GM23248 (cell line): ENCODE results near the gene CEP95.

ENCODE experiments used
- EZH2 ChIP-seq: fragments of 200-600 bp; sonication (generic); IDR thresholded peaks from 2 replicates; pipeline ENCODE4 v1.6.1; 2018; ENCODE audit warnings: antibody characterized with exemption, mild to moderate bottlenecking; ENCODE audit not compliant: insufficient read depth, poor library complexity, severe bottlenecking
- EZH2phosphoT487 ChIP-seq: fragments of 200-600 bp; sonication (generic); IDR thresholded peaks from 2 replicates; pipeline ENCODE4 v1.6.1; 2018; ENCODE audit warnings: antibody characterized with exemption, moderate library complexity, mild to moderate bottlenecking, low read depth; ENCODE audit not compliant: insufficient read depth

GRCh38 chr17:64546716-64547115 lies 39.9 kb downstream of the CEP95 start:
- TF ChIP-seq EZH2 (no peak), EZH2phosphoT487 (no peak)
